ENCODE results near the gene CTBP2. TPM values are rescaled to one million over a fixed set of nuclear protein-coding genes. Genes with fewer than 3 reads are reported as not detected.

The CTBP2 gene
- total and polyA plus RNA-seq, 8 donors: 71.2 to 90.0 (median 84.1) TPM

Small RNAs within 50 kb of the gene (microRNA-seq; reads per million reads assigned to microRNA genes)
- 0 reads per million in 2 donors for gene MIR4296

Other genes starting within 250 kb of the CTBP2 start
- gene ZRANB1, start 218.4 kb downstream of the CTBP2 start, total RNA-seq: 10 to 100 TPM; 15.3 to 15.5 TPM
- 10 to 100 TPM; 26.0 to 31.5 (median 27.7) TPM for gene ZRANB1, start 218.4 kb downstream of the CTBP2 start, polyA plus RNA-seq (ENCODE audit: insufficient read length in 6 of 6)

Measured in left lung (tissue), 8 donors.